Retina (tissue), 1 donor: ENCODE data around the gene GABRG2.
"Not testable (repeated sequence)": the region's sequence is repeated elsewhere in the genome, so short reads cannot be mapped to it uniquely, and the experiment has no call there.

ENCODE experiments used
- DNase-seq: peaks from one replicate; pipeline ENCODE4 v3.0.0-alpha.2; 2016

Gene GABRG2

GRCh38 chr5:162067655-162068411 is at the start of gene GABRG2:
Gene GABRG2, plus strand, starts transcription at chr5:162067773. Its CDS starts 227 bp downstream, at chr5:162068000.
- peak; percentile 65 for DNase-seq

DNA sequence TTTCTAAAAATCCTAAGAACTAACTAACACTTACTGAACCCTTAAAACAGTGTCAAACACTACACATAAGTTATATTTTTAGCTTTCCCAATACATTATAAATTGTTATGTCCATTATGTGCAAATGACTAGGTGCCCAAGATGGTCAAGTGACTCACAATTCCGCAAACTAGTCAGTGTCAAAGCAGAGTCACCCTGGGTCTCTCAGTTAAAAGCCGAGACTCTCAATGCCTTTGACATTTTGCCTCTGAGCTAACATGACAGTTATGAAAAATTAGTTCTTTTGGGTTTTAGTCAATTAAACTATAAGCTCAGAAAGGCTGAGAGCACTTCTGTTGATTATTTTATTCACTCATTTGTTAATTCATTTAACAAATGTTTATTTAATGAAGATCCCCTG is 42.3 kb upstream of the GABRG2 start:
- no peak for DNase-seq

DNA sequence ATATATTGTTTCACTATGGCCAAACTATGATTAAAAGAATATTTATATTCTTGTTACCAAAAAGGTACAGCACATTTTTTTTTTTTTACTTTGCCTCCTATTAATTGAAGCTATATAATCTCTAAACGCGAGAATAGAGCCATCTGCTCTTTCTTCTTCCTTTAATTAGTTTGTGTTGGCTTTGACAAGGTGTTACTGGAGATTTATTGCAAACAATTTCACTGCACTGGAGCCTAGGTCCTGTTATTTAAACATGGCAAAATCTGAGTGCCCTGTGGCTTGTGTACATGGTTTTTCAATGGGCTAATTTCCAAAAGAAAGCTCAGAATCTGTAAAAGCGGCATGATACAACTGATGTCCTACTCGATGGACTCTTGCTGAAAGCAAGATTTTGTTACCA is 40.8 kb upstream of the GABRG2 start:
- DNase-seq = no peak

DNA sequence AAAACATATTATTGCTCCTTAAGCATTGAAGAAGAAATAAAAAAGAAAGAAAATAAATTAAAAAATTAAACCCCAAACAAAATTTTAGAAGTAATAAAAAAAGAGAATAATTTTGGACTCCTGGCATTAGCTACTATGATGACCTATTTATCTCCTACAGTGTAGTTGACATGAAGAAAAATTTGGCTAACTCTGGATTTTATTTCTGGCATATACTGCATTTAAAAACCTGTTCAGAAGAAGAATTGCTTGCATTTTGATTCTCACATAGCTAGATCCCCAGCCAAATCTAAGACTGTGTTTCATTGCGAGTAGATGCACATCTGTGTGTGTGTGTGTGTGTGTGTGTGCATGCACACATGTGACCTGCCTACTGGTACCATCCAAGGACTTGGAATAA is 30.1 kb upstream of the GABRG2 start:
- no peak for DNase-seq

- no peak for DNase-seq
These were observed 20.3 kb upstream of the GABRG2 start for GRCh38 chr5:162047279-162047678.

DNA sequence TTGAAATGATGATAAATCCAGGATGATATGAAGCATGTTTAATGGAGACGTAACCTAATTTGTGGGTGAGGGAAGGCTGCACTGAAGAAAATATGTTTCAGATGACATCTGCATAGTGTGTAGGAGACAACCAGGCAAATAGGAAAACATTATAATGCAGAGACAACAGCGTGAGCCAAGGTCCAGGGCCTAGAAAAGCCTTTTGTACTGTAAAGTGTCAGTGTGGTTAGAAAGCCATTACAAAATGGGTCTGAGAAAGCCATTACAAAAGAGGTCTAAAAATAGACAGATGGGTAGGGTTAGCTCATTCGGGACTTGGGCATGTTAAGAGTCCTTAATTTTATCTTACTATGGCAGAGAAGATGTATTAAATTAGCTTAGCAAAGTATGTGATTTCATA is 14.9 kb upstream of the GABRG2 start:
- no peak for DNase-seq

GRCh38 chr5:162055095-162055494 is 12.5 kb upstream of the GABRG2 start:
- DNase-seq = not testable (repeated sequence)

DNA sequence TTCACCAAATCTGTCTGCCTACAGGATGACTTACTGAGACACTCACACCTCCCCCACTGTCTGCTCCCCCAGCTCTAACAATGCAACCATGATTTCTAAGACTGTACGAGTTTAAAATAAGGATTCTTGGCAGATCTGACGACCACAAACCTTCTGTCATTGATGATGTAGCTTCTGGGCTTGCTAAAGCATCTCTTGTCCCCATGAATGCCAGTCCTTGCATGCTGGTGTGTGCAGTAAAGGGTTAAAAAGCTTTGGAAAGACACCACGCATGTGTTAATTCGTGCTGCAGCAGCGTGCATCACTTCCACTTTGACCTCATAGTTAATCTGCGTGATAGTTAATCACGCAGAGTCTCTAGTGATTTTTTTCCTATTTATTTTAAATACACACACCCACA is 411 bp upstream of the GABRG2 start:
- no peak for DNase-seq

DNA sequence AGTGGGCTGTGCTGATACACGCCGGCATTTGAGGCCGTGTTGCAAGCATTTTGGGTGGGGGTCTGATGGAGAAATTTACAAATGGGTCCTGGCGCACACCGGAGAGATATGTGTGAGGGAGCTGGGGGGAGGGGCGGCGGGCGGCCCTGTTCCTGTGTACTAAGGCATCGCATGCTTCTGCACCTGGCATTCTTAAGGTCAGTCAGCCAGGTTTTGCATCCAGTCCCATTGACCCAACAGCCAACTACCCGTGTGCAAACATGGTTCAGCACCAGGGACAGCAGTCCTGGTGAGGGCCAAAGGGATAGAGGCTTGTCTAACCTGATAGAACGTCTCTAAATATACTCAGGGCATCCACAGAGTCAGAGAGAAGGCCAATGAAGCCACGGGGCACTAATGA is 839 bp downstream of the GABRG2 start:
- peak; percentile 66 for DNase-seq

DNA sequence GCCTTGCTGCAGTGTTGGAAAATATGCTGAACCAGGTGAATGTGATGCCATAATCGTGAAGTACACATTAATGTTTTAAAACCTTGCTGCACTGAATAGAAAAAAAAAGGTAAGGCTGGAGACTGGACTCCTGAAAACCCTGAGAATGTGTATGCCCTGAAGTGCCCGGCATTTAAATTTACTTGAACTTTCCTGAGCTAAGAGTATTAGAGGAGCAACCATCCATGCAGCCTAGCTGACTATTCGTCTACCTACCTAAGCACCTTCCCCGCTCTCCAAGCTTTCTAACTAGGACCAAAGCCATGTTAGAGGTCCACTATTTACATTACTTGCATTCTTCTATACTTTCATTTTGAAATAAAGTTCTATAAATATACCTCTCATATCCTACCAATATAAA is 1.4 kb downstream of the GABRG2 start:
- no peak for DNase-seq

GRCh38 chr5:162078805-162079204 is 11.2 kb downstream of the GABRG2 start:
- DNase-seq = no peak

DNA sequence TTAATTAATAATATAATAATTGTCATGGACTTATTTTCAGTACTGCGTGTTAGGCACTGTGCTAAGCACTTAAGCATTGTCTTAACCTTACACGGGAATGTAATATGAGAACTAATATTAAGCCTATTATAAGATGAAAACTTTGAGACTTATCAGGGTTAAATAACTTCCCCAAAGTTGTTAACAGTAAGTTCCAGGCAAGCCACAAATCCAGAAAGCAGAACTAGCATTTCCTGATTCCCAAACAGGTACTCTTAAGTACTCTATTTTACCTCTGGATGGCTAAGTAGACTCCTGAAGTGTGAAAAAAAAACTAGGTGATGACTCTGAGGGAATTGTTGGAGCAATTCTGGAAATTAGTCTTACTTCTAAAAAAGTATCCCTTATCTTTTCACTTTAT is 23.8 kb downstream of the GABRG2 start:
- no peak for DNase-seq

DNA sequence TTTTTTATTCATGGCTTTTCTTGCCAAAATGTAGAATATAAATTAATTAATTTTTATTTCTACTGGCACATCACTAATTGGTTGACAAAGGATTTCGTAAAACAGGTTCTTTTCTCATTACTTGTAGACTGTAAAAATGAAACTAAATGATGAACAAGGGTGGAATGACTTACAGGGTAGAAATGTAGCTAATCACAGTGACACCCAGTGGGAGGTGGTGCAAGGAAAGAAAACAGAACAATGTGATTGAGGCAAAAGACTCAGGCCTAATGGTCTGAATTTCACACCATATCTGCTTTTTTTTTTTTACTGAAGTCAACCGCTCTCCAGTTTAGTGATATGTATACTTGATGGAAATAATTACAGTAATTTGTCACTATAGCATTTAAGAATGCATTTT is 28.9 kb downstream of the GABRG2 start:
- DNase-seq = no peak

DNA sequence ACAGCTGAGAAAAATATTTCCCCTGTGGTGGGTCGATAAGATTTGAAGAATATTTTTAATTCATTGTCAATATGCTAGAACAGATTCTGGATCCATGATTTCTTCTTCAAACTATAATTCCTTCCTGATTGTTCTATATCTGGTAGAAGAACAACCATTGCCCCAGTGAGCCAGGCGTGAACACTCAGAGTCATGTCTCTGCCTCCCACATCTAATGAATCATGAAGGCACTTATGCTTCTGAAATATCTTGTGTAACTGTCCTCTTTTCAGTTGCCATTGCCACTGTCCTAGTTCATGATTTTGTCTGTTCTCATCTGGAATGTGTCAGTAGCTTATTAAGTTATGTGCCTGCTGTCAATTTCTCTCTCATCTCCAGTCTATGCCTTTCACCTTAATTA is 40.0 kb downstream of the GABRG2 start:
- DNase-seq = no peak

DNA sequence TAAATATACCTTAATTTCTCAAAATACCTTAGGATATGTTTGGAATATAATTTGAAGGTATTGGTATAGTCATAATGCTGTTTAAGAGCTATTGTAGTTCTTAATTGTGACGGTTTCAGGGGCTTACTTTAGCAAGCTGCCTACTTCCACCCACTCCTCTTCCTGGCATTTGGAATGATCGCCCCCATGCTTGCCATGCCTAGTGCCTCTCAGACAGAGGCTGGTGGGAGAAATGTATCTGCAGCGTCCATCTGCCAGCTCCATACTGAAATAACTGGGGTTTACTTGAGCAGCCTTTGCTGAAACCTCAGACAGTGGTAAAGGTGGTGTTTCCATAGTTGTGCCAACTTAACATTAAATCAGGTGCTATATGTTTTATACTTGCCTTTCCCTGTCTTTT is 52.2 kb downstream of the GABRG2 start:
- no peak for DNase-seq

DNA sequence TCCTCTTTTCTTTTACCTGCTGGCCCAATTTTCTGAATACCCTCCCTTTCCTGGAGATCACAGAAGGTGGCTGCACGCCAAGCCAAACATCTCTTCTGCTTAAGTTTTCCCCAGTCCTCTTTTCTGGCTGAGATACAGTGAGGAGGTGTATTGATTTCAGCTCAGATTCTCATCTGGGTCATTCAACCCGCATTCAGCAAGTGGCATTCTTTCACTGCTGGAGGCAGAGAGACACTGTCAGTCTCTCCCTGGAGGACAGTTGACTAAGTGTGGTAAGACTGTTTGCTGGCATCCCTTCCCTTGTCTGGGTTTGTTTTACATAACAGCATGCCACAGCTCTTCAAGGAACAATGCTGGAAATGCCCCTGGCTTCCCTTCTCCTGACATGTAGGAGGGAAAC is 60.5 kb downstream of the GABRG2 start:
- DNase-seq = peak; percentile 17

GRCh38 chr5:162132348-162132747 is 64.8 kb downstream of the GABRG2 start:
- DNase-seq = no peak

- no peak for DNase-seq
These were observed 71.6 kb downstream of the GABRG2 start for GRCh38 chr5:162139190-162139589.

DNA sequence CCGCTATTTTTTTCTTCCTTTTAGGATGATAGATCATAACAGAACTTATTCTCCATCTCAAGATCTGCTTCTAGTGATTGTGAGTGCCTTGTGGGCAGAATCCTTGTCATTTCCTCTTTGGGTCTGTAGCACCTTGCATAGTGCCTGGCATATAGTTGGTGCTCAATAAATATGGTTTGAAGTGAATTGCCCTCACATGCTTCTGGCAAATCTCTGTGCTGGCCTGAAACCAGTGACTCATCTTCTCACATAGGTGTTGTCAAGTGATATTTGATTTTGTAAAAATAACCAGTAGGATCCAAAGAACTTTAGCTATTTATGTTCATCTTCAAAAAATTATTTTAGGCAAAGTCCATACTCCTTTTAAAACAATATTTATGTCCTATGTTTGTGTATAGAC is 86.7 kb downstream of the GABRG2 start:
- no peak for DNase-seq

DNA sequence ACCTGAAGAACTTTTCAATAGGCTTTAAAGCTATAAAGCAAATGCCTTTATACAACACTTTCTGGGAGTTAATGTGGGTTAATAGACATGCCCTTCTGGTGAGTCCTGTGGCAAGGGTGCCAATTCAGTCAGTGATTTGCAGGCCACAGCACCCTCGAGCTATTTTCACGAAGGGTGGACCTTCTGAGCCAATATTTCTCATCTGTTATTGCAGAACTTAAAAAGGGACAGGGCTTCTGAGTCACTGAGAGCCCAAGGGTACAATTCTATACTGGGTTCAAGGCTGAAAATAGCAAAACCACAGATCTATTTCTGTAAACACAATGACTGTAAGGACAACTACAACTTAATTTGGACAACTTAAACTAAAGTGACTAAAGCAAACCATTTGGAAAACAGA is 92.8 kb downstream of the GABRG2 start:
- DNase-seq = no peak

DNA sequence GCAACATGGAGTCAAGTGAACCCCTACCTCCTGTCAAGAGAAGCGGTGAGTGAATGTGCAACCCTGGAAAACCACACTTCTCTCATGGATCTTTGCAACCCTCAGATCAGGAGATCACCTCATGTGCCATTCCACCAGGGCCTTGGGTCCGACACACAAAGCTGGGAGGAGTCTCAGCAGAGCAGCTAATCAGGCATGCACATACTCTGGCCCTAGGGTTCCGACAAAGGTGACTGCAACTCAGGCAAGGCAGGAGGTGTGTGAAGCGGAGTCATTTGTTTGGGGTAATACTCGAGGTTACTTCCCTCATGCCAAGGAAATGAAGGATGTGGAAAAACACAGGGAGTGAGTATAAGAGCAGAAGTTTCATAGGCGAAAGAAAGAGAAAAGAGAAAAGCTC is 96.1 kb downstream of the GABRG2 start:
- no peak for DNase-seq

- DNase-seq = no peak
These were observed 106.9 kb downstream of the GABRG2 start for GRCh38 chr5:162174358-162174974.

GRCh38 chr5:162187371-162187770 is 119.8 kb downstream of the GABRG2 start:
- DNase-seq = no peak

DNA sequence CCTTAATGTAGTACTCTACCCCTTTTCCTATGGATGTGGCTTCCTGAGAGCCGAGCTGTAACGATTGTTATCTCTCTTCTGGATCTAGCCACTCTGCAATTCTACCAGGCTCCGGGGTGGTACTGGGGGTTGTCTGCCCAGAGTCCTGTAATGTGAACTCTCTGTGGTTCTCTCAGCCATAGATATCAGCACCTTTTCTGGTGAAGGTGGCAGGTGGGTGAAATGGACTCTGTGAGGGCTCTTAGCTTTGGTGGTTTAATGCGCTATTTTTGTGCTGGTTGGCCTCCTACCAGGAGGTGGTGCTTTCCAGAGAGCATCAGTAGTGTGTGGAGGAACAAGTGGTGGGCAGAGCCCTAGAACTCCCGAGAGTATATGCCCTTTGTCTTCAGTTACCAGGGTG is 122.1 kb downstream of the GABRG2 start:
- no peak for DNase-seq

GRCh38 chr5:162193012-162193411 is 125.4 kb downstream of the GABRG2 start:
- DNase-seq = no peak
